ENCODE measurements around the gene PADI6.

GRCh38 chr1:17358557-17358956 is 13.4 kb upstream of the PADI6 start:
- TF ChIP-seq SPI1 (IDR thresholded peaks at IDR 0.05; ENCODE audit: borderline replicate concordance, insufficient read depth, low read depth, low read length) (no peak), CREB1 (IDR thresholded peaks at IDR 0.05; ENCODE audit: low read depth) (no peak), EGR1 (IDR thresholded peaks at IDR 0.05; ENCODE audit: borderline replicate concordance in 1 of 2, low read depth in 2 of 2, low read length in 2 of 2) (no peak), SIN3A (IDR thresholded peaks at IDR 0.05; ENCODE audit: low read depth, low read length) (no peak), NR2F1 (conservative IDR thresholded peaks at IDR 0.05) (no peak)
